Endothelial cell (in vitro differentiated cells): Measurements from ENCODE around the gene PRELID1. TPM values are rescaled to one million over a fixed set of nuclear protein-coding genes. Genes with fewer than 3 reads are reported as not detected.
A peak's percentile ranks its signal among the peaks of the same experiment; 100 is the strongest.

ENCODE experiments used
- DNase-seq: peaks from one replicate; pipeline ENCODE4 v3.0.0; 2021; ENCODE audit warnings: low spot score
- H3K27ac Mint-ChIP-seq: one replicate; pipeline ENCODE4 v1.8.0; 2021; ENCODE audit warnings: mixed read lengths, inconsistent platforms; ENCODE audit not compliant: unreplicated experiment
- H3K27me3 Mint-ChIP-seq: one replicate; pipeline ENCODE4 v1.8.0; 2021; ENCODE audit warnings: mild to moderate bottlenecking, moderate library complexity, mixed read lengths, inconsistent platforms; ENCODE audit not compliant: unreplicated experiment
- H3K36me3 Mint-ChIP-seq: one replicate; pipeline ENCODE4 v1.8.0; 2021; ENCODE audit warnings: mild to moderate bottlenecking, low read depth, mixed read lengths, inconsistent platforms; ENCODE audit not compliant: unreplicated experiment
- H3K4me1 Mint-ChIP-seq: one replicate; pipeline ENCODE4 v1.8.0; 2021; ENCODE audit warnings: mild to moderate bottlenecking, mixed read lengths, inconsistent platforms; ENCODE audit not compliant: unreplicated experiment
- H3K4me3 Mint-ChIP-seq: one replicate; pipeline ENCODE4 v1.8.0; 2021; ENCODE audit warnings: mild to moderate bottlenecking, mixed read lengths, inconsistent platforms; ENCODE audit not compliant: unreplicated experiment
- H3K9me3 Mint-ChIP-seq: one replicate; pipeline ENCODE4 v1.8.0; 2021; ENCODE audit warnings: mixed read lengths, inconsistent platforms; ENCODE audit not compliant: unreplicated experiment
- CTCF ChIP-seq: fragments of 200-600 bp; sonication (generic); IDR thresholded peaks from one replicate; pipeline ENCODE4 v1.5.0; 2021; ENCODE audit warnings: antibody characterized with exemption; ENCODE audit not compliant: unreplicated experiment
- total RNA-seq: library from RNA; stranded (reverse); fragmentation: NEBNext Ultra II Directional; extraction: Animal tissue kit (Norgen Biotek cat#: 25700); gene quantifications from one replicate; pipeline ENCODE4 v1.2.1, GENCODE V29; 2021; ENCODE audit not compliant: unreplicated experiment

The PRELID1 gene
- total RNA-seq, 1 donor from 2014 or later, result 198 TPM

- Mint-ChIP-seq H3K4me1 (peaks cover 35% of the 10 kb centered on the region), H3K27me3 (peaks cover 18% of the 10 kb centered on the region), H3K9me3 (no peaks in the 10 kb centered on the region), H3K36me3 (peaks cover 20% of the 10 kb centered on the region), H3K27ac (no peak overlapping the region), H3K4me3 (peak overlapping the region; percentile 80)
- no peak for TF ChIP-seq CTCF
- no peak for DNase-seq
Observed at GRCh38 chr5:177310332-177310731, 6.7 kb downstream of the PRELID1 start.

- H3K4me1 Mint-ChIP-seq, result peaks cover 30% of the 10 kb centered on the region
- H3K27ac Mint-ChIP-seq, result no peak overlapping the region
- no peaks in the 10 kb centered on the region for H3K9me3 Mint-ChIP-seq
- H3K27me3 Mint-ChIP-seq, result peaks cover 16% of the 10 kb centered on the region
- H3K36me3 Mint-ChIP-seq, result peaks cover 15% of the 10 kb centered on the region
- peak overlapping the region; percentile 80 for H3K4me3 Mint-ChIP-seq
- TF ChIP-seq CTCF, result no peak
- DNase-seq, result peak; percentile 43
Observed at GRCh38 chr5:177310757-177311391, 7.3 kb downstream of the PRELID1 start.

- Mint-ChIP-seq H3K27me3 (peaks cover 17% of the 10 kb centered on the region), H3K9me3 (no peaks in the 10 kb centered on the region)
Observed at GRCh38 chr5:177311392-177311722, 7.8 kb downstream of the PRELID1 start.

GRCh38 chr5:177311723-177312648 lies 8.4 kb downstream of the PRELID1 start, which contains the start of gene MXD3:
TSS of gene MXD3 (minus strand) at chr5:177311898. CDS start at chr5:177311830, 68 bp downstream.
- peaks cover 9% of the 10 kb centered on the region for H3K36me3 Mint-ChIP-seq
- H3K4me3 Mint-ChIP-seq, result peak within 1 kb of the TSS; percentile 80
- H3K27me3 Mint-ChIP-seq, result peaks cover 15% of the 10 kb centered on the region
- H3K27ac Mint-ChIP-seq, result no peak within 1 kb of the TSS
- H3K9me3 Mint-ChIP-seq, result no peaks in the 10 kb centered on the region
- peak; percentile 95 for DNase-seq
- H3K4me1 Mint-ChIP-seq, result peaks cover 25% of the 10 kb centered on the region
- no peak for TF ChIP-seq CTCF

More at GRCh38 chr5:177311392-177311722, 7.8 kb downstream of the PRELID1 start:
- DNase-seq, result peak; percentile 38
- no peak for TF ChIP-seq CTCF
- H3K4me1 Mint-ChIP-seq, result peaks cover 27% of the 10 kb centered on the region
- H3K36me3 Mint-ChIP-seq, result peaks cover 15% of the 10 kb centered on the region
- no peak overlapping the region for H3K27ac Mint-ChIP-seq
- H3K4me3 Mint-ChIP-seq, result no peak overlapping the region
